Measurements from ENCODE around the gene GRID2.

Gene GRID2

DNA sequence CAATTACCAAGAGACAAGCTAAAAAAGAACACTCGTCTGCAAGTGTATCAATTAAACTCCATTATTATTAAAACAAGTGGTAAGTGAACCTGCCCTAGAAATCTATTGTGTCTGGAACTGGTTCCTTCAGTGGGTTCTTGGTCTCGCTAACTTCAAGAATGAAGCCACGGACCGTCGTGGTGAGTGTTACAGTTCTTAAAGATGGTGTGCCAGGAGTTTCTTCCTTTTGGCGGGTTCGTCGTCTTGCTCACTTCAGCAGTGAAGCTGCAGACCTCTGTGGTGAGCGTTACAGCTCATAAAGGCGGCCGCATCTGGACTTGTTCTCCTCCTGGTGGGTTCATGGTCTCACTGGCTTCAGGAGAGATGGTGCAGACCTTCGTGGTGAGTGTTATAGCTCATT is 231.8 kb downstream of the GRID2 start:
- no peak for DNase-seq

- no peak for DNase-seq
Measured at GRCh38 chr4:92551616-92552015, 247.8 kb downstream of the GRID2 start.

- no peak for DNase-seq
Measured at GRCh38 chr4:92566269-92566668, 262.5 kb downstream of the GRID2 start.

DNA sequence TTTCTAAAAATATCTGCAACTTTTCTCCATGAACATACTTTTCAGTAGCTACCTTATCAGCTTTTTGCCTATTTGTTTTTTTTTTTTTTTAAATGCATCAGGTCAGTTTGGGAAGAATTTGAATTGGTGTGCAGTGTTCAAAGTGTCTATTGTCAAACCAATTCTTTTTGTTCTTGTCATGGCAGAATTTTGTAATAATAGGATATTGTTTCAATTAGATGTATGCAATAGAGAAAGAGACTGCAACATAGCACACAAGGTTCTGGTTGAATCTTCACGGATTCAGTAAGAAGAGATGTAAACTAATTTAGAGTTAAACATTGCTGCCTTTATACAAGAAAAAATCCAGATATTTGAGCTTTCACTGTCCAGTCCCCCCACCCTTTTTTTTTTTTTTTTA is 277.1 kb downstream of the GRID2 start:
- DNase-seq, result no peak

GRCh38 chr4:92599044-92599443 is 295.3 kb downstream of the GRID2 start:
- no peak for DNase-seq

DNA sequence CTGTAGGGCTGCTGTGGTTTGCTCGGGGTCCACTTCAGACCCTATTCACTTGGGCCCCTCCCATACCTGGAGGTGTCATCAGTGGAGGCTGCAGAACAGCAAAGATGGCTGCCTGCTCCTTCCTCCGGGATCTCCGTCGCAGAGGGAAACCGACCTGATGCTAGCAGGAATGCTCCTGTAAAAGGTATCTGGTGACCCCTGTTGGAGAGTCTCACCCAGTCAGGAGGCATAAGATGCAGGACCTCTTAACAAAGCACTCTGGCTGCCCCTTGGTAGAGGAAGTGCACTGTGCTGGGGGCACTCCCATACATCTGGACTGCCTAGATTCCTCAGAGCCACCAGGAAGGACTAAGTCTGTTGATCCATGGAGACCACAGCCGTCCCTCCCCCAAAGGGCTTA is 296.9 kb downstream of the GRID2 start:
- no peak for DNase-seq

- no peak for DNase-seq
Measured at GRCh38 chr4:92606227-92606626, 302.5 kb downstream of the GRID2 start.

DNA sequence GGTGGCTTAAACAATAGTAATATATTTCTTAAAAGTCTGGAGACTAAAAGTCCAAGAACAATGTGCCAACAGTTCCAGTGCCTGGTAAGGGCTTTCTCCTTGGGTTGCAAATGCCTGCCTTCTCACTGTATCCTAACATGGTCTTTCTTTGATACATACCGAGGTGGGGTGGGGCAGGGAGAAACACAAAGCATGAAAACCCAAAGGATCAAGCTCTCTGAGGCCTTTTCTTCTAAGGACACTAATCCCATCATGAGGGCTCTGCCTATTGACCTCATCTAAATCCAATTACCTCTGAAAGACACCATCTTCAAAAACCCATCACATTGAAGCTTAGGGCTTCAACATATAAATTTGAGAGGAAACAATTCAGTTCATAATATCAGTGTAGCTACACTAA is 311.3 kb downstream of the GRID2 start:
- no peak for DNase-seq

DNA sequence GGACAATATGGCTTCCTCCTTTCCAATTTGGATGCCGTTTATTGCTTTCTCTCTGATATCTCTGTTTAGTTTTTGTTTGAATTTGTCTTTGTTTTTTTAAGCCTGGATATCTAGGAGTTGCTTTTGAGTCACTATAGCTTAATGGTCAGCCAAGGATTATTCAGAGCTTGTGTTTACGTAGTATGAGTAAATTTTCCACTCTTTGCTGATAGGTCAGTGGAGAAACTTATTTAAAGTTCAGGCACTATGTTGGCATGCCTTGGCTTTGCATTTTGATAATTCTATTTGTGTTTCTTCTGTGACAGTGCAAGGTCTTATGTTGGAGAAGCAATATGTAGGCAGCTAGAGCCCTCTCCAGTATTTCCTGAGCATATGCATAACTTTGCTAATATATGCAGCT is 315.2 kb downstream of the GRID2 start:
- DNase-seq, result no peak

DNA sequence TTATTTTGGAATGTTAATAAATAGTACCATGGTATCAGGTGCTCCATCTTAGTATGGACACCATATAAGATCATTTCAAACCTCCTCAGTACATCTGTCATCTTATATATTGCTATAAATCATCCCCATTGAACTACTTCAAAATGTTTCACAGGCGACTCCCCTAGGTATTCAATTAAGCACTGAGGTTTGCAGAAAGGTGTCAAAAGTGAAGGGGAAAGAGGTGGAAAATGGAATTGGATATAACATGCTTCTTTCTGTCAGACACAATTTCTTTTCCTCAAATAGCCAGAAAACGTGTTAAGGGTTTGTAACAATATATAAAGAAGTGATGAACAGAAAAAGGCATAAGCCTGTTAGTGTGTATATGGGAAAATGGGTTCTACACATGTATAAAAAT is 325.5 kb downstream of the GRID2 start:
- no peak for DNase-seq

DNA sequence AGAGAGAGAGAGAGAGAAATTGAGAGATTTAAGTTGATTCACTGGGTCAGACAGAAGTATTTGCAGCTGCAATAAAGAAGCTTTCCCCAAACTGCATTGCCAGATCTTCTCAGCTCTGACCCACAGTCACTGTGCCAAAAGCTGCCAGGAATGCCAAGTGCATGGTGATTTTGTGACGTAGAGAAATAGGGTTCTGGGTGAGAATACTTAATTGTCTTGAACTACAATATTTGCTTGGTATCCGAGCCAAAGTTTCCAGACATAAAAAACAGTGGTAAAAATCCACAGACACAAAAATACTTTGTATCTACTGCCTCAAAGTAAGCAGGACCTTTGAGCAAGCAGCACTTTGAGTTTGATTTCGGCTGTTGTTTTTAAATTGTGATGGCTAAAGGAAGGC is 331.1 kb downstream of the GRID2 start:
- no peak for DNase-seq

- no peak for DNase-seq
Measured at GRCh38 chr4:92636038-92636806, 332.5 kb downstream of the GRID2 start.

GRCh38 chr4:92641409-92641808 is 337.6 kb downstream of the GRID2 start:
- no peak for DNase-seq

- DNase-seq, result no peak
Measured at GRCh38 chr4:92646826-92647225, 343.1 kb downstream of the GRID2 start.

- DNase-seq, result no peak
Measured at GRCh38 chr4:92651536-92651935, 347.8 kb downstream of the GRID2 start.

GRCh38 chr4:92654084-92654483 is 350.3 kb downstream of the GRID2 start:
- no peak for DNase-seq

DNA sequence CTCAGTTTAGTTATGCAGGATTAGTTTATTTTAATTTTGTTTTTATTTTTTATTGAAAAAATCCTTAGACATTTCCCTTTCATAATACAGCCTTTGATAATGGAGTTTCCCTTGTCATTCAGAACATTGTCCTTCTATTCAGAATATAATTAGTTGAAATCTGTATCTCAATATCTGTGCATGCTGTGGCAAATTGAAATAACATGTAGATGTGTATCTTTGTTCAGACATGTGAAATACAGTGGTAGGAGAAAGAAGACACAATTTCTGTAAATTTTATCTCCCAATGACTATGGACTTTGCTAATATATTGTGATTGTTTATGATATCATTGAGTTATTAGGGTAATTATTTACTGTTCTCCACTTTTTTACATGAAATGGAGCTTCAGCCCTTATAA is 353.9 kb downstream of the GRID2 start:
- DNase-seq, result no peak

GRCh38 chr4:92658318-92658717 is 354.6 kb downstream of the GRID2 start:
- DNase-seq, result no peak

- no peak for DNase-seq
Measured at GRCh38 chr4:92677805-92678204, 374.0 kb downstream of the GRID2 start.

DNA sequence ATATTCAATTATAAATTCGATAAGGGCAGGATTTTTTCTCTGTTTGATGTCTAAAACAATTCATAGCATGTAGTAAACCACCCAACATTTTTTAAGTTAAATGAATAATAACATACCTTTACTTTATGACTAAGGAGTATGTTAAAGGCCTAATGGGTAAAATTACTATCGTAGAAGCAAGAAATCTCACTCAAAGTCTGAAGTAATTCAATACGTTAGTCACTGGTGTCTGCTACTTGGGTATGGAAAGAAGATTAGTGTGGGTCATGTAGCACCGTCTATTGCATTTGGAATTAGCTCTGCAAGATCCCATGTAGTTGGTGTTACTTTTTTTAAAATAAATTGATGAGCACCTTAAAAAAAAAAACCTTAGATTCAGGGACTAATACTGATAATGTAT is 374.5 kb downstream of the GRID2 start:
- no peak for DNase-seq

DNA sequence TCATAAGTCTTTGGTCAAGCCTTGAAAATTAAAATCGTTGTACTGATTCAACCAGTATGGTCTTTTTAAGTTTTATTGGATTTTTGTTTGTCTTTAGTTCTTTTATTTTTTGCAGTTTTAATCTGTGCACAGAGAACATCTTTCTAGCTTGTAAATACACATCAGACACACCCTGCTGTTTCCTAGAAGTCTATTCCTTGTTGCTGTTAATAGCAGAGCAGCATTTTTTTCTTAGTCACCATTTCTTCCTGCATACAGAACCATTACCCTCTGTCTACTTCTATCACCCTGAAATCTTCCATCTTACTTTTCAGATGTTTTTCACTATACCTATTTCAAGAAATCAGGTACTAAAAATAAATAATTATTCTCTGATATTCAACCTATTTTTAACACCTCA is 375.4 kb downstream of the GRID2 start:
- DNase-seq, result no peak

- no peak for DNase-seq
Measured at GRCh38 chr4:92714640-92715039, 410.9 kb downstream of the GRID2 start.

DNA sequence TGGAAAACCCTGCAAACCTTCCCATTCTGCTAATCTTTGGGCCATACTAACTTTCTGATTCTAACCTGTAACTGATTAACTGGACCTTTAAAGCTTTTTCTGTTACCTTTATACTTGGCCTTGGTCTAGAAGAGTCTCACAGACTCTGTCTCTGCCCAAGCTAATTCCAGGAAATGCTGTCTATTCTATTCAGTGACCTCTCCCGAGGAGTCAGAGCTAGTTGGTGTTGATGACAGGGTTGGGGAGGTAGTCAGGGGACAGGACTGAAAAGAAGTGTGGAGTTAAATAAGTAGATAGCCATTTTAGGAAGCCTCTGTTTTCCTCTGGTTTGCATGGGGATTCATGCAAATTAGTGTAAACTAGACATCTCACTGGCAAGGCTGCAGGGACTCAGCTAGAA is 429.5 kb downstream of the GRID2 start:
- DNase-seq, result no peak

DNA sequence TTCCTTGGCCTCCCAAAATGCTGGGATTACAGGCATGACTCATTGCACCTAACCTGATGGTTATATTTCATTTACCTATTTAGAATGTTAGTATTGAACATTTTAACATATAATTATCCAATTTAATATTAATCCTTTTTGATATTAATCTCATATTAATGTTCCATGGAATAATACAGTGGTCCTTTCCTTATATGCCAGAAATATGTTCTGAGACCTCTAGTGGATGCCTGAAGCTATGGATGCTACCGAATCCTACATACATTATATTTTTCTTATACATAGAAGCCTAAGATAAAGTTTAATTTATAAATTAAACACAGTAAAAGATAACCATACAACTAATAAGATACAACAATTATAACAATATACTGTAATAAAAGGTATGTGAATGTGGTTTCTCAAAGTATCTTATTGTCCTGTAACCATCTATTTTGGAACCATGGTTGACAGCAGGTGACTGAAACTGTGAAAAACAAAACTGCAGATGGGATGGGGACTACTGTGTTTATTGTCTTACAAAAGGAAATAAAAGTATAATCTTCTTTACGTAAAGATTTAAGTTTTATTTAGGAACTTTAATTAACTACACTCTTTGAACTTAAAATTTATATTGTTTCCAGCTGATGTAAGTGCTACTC is 431.4 kb downstream of the GRID2 start:
- DNase-seq, result no peak

DNA sequence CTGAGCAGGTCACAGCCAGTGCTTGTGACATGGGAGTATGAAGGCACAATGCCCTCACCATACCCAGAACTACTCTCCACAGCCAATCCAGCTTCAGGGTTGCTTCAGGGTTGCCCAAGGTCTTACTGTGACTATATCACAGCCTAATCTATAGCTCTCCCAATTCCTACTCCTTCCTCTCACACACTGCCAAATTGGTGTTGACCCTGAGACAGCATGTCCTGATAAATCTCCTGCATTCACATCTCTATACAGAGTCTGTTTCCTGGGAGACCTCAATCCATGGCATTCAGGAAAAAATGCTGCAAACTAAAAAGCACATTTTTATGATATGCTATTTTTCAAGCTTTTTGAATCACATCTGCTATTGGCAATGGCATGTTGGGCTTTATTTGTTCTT is 456.7 kb downstream of the GRID2 start:
- DNase-seq, result no peak
